Transverse colon (tissue), 4 donors: ENCODE measurements around the gene ENTR1. TPM values are rescaled to one million over a fixed set of nuclear protein-coding genes. Genes with fewer than 3 reads are reported as not detected.

Experiments used
- DNase-seq: peaks from one replicate; pipeline ENCODE4 v3.0.0-alpha.2; 2019
- H3K27ac ChIP-seq, 4 donors: fragments of 200-600 bp; sonication (generic); 2 replicates each; pipeline ENCODE4 v1.5.1; 2016 to 2018; ENCODE audit warnings: inconsistent platforms in 4 of 4
- H3K27me3 ChIP-seq: fragments of 200-600 bp; sonication (generic); 2 replicates; pipeline ENCODE4 v1.5.1; 2017; ENCODE audit warnings: inconsistent platforms
- H3K36me3 ChIP-seq, 4 donors: fragments of 200-600 bp; sonication (generic); 2 replicates each; pipeline ENCODE4 v1.5.1; 2017 to 2019; ENCODE audit warnings: inconsistent platforms in 4 of 4
- H3K4me1 ChIP-seq, 4 donors: fragments of 200-600 bp; sonication (generic); 2 replicates each; pipeline ENCODE4 v1.5.1; 2017 to 2020; ENCODE audit warnings: inconsistent platforms in 4 of 4
- H3K4me3 ChIP-seq, 4 donors: fragments of 200-600 bp; sonication (generic); 1 replicate in 1 of 4; 2 replicates in 3 of 4; pipeline versions ENCODE4 v1.5.1 to v1.6.1; 2017 to 2019; ENCODE audit warnings: inconsistent platforms in 4 of 4
- H3K9me3 ChIP-seq, 2 donors: fragments of 200-600 bp; sonication (generic); 2 replicates each; pipeline ENCODE4 v1.5.1; 2017 to 2019; ENCODE audit warnings: inconsistent platforms in 2 of 2
- CTCF ChIP-seq, 5 experiments: fragments of 200-600 bp in 3 of 5; fragments of 450-650 bp in 2 of 5; sonication (generic) in 3 of 5; IDR thresholded peaks; 1 replicate in 2 of 5; 2 replicates in 3 of 5; pipeline ENCODE4 v1.5.1; 2016 to 2017; ENCODE audit warnings: antibody characterized with exemption in 5 of 5, inconsistent platforms in 3 of 5, mild to moderate bottlenecking in 2 of 5, moderate library complexity in 1 of 5
- EP300 ChIP-seq: sonication (generic); formaldehyde crosslinking; IDR thresholded peaks from one replicate; pipeline ENCODE4 v1.6.1; 2017; ENCODE audit warnings: antibody characterized with exemption, low read depth
- POLR2A ChIP-seq: fragments of 450-650 bp; IDR thresholded peaks from one replicate; pipeline ENCODE4 v1.6.1; 2016; ENCODE audit warnings: antibody characterized with exemption, mild to moderate bottlenecking, moderate library complexity
- POLR2AphosphoS5 ChIP-seq, 3 donors: sonication (generic); formaldehyde crosslinking; IDR thresholded peaks; one replicate each; pipeline ENCODE4 v1.6.1; 2016; ENCODE audit warnings: antibody characterized with exemption in 3 of 3
- WGBS, 2 donors: methylation state at CpG; one replicate each; pipeline ENCODE4 v1.1.5; 2018; ENCODE audit warnings: low coverage in 1 of 2; 5-methylcytosine and 5-hydroxymethylcytosine counted together
- in situ Hi-C, 4 donors: fragments of 200-750 bp; cut with MboI; loops; one replicate each; pipeline versions ENCODE4 v1.15.0 to v1.15.1; 2017; ENCODE audit warnings: low sequenced_read_pairs in 3 of 4, low pct_ligation_motif_present in 1 of 4, low pct_unique_long_range_greater_than_20kb in 1 of 4
- intact Hi-C: fragments of 100-400 bp; cut with DNase I; formaldehyde crosslinking; loops from one replicate; pipeline ENCODE4 v1.15.1; 2023; ENCODE audit warnings: low total_unique reads
- total RNA-seq, 4 donors: library from RNA; depleted of rRNA; stranded (reverse); fragments of >200 nt; gene quantifications; one replicate each; pipeline ENCODE4 v1.1.0, GENCODE V29; 2016

ENTR1 gene
- total RNA-seq, 4 donors from 2014 or later, result 23.6 to 74.6 (median 40.9) TPM

GRCh38 chr9:136419092-136419420, 8.6 kb upstream of the ENTR1 start:
- intact Hi-C loops, result no loop called here
- Histone ChIP-seq H3K4me3 (no peak overlapping the region), H3K4me1 (no peaks in the 10 kb centered on the region), H3K27ac (no peak overlapping the region), H3K9me3 (no peaks in the 10 kb centered on the region), H3K36me3 (peaks cover 0 to 90% (median 35%) of the 10 kb centered on the region in 4 donors), H3K27me3 (no peaks in the 10 kb centered on the region)
- 94% methylated on average over 12 of the region's 12 CpGs; no CpG with 5 or more reads in 1 of the 2 donors for WGBS, 2 donors
- no peak for DNase-seq
- in situ Hi-C loops, result no loop called here
- TF ChIP-seq EP300 (no peak), POLR2A (no peak), POLR2AphosphoS5 (IDR thresholded peaks at IDR 0.05) (no peak), CTCF (IDR thresholded peaks at IDR 0.05) (no peak)

- Histone ChIP-seq H3K36me3 (peaks cover 0 to 92% (median 35%) of the 10 kb centered on the region in 4 donors), H3K9me3 (no peaks in the 10 kb centered on the region), H3K4me1 (no peaks in the 10 kb centered on the region), H3K4me3 (no peak overlapping the region), H3K27me3 (no peaks in the 10 kb centered on the region), H3K27ac (no peak overlapping the region)
- intact Hi-C loops, result no loop called here
- 93 to 100% methylated on average over 6 to 43 of the region's 48 CpGs for WGBS, 2 donors
- no peak for TF ChIP-seq EP300
- no peak for TF ChIP-seq CTCF (IDR thresholded peaks at IDR 0.05)
- no peak for TF ChIP-seq POLR2A
- TF ChIP-seq POLR2AphosphoS5 (IDR thresholded peaks at IDR 0.05), result no peak
- in situ Hi-C loops, result no loop called here
- DNase-seq, result no peak
These were observed 8.0 kb upstream of the ENTR1 start for GRCh38 chr9:136418182-136419091.

- DNase-seq, result no peak
- TF ChIP-seq POLR2A (no peak), CTCF (IDR thresholded peaks at IDR 0.05) (no peak)
- 86 to 93% methylated on average over 4 to 19 of the region's 19 CpGs for WGBS, 2 donors
- Histone ChIP-seq H3K27ac (no peak overlapping the region), H3K36me3 (peaks cover 0 to 77% (median 34%) of the 10 kb centered on the region in 4 donors), H3K4me1 (peaks cover 0 to 2% (median under 1%) of the 10 kb centered on the region in 4 donors), H3K27me3 (no peaks in the 10 kb centered on the region), H3K4me3 (no peak overlapping the region), H3K9me3 (no peaks in the 10 kb centered on the region)
- intact Hi-C loops, result no loop called here
- in situ Hi-C loops, result no loop called here
These were observed 6.5 kb upstream of the ENTR1 start for GRCh38 chr9:136416914-136417313.

- 96 to 100% methylated on average over 3 to 8 of the region's 8 CpGs for WGBS, 2 donors
- DNase-seq, result no peak
- TF ChIP-seq EP300, result no peak
- no peak for TF ChIP-seq POLR2AphosphoS5 (IDR thresholded peaks at IDR 0.05)
- no peak for TF ChIP-seq CTCF (IDR thresholded peaks at IDR 0.05)
- no peak for TF ChIP-seq POLR2A
- Histone ChIP-seq H3K36me3 (peaks cover 0 to 72% (median 34%) of the 10 kb centered on the region in 4 donors), H3K4me3 (no peak overlapping the region), H3K9me3 (no peaks in the 10 kb centered on the region), H3K27me3 (no peaks in the 10 kb centered on the region), H3K4me1 (peaks cover 3 to 7% (median 5%) of the 10 kb centered on the region in 4 donors), H3K27ac (no peak overlapping the region)
- intact Hi-C loops (no loop called here), in situ Hi-C loops (no loop called here)
These were observed 6.0 kb upstream of the ENTR1 start for GRCh38 chr9:136416427-136416826.
